GM21825 (cell line): ENCODE measurements around the gene CDK6.

Experiments
- ATAC-seq: cut with Tn5 transposase; IDR thresholded peaks from one replicate; pipeline ENCODE4 v1.9.1; 2021; ENCODE audit warnings: mild to moderate bottlenecking, moderate library complexity; ENCODE audit not compliant: unreplicated experiment

The CDK6 gene

DNA sequence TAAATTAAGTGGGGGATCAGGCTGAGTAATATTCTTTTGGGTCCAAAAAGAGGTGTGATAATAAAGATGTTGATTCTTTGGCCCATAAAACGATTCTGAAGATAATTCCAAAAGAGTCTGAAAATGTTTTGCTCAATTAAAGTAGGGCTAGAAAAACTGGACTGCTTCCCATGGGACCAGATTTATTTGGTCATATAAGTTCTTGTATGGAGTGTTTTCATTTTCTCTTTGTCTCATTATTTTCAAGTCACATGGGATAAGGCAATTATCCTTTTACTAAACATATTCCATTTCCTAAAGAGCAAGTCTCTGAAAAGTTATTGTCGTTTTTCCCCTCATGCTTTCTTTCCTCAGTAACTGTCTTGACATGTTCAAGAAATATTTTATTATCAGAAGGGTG, 41.5 kb downstream of the CDK6 start:
- no peak for ATAC-seq

DNA sequence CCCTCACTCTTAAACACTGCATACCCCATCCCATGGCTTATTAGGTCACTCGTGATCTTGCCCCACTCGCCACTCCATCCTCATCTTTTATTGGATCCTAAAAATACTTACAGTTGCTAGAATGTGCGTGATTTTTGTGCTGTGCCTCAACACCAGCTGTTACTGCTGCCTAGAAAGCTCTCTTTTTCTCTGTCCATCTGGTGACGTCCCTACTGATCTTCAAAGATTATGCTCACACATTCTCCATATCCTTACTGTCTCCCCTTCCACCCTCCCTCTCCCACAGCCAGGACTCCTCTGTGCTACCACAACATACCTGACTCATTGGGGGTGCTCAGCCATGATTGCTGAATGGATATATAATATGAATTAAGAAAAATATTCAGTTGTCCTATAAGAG, 42.0 kb downstream of the CDK6 start:
- ATAC-seq: no peak

DNA sequence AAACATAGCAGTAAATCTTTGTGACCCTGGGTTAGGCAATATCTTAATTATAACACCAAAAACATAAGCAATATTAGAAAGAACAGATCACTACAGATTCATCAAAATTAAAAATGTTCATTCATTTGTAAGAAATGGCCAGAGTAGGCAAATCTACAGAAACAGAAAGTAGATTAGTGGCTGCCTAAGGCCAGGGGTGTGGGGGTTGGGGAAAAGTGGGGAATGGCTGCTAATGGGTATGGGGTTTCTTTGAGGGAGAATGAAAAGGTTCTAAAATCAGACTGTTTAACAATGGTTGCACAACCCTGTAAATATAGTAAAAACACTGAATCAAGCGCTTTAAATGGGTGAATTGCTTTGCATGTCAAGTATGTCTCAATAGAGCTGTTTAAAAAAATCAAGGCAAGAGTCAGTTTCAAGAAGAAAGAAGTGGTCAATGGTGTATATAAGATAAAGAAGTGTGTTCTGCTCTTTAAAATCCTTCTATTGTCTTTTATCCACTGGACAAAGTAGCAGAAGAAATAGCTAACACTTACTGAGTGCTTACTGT, 42.6 kb downstream of the CDK6 start:
- no peak for ATAC-seq

DNA sequence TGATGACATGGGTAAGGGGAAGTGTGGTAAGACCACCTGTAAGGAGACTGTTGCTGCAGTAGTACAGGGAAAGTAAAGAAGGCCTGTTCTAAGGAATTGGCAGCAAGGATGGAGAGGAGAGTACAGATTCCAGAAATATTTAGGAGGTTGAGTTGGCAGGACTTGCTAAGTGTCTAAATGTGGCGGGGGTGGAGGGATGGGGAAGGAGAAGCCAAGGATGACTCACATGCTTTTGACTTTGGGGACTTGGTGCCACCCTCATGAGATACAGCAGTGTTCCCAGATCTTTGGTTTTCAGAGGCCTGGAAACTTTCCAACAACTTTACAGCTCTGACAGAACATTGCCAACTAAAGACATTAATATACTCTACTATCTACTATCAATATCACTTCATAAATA, 45.4 kb downstream of the CDK6 start:
- ATAC-seq: no peak

DNA sequence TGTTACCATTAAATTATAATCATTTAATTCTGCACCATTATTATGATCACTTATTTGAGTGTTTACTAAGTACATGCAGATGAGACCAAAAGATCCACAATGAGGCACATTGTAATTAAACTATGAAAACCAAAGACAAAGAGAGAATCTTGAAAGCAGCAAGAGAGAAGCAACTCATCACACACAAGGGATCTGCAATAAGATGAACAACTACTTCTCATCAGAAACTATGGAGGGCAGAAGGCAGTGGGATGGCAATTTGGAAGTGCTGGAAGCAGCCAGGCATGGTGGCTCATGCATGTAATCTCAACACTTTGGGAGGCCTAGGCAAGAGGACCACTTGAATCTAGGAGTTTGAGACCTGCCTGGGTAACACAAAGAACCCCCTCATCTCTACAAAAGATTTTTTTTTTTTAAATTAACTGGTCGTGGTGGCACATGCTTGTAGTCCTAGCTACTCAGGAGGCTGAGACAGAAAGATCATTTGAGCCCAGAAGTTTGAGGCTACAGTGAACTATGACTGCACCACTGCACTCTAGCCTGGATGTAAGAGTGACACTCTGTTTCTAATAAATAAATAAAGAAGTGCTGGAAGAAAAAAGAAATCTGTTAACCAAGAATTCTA, 47.7 kb downstream of the CDK6 start:
- no peak for ATAC-seq

DNA sequence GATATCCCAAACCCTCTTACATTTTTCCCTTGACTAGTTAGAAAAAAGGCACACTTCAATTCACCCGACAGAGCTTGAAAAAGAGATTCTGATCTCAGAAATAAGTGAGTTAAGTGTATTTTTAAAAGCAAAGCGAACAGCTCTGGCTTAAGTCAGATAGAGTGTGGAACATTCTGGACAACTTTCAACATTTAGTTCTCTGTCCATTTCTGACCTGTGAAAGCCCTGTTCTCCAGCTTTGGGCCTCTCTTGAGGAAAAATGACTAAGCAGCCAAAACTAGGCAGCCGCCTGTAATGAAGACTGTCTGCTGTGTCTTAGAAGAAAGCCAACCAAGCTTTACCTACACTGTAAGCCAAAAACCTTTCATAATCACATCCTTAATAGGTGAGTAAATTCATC, 50.5 kb downstream of the CDK6 start:
- no peak for ATAC-seq

DNA sequence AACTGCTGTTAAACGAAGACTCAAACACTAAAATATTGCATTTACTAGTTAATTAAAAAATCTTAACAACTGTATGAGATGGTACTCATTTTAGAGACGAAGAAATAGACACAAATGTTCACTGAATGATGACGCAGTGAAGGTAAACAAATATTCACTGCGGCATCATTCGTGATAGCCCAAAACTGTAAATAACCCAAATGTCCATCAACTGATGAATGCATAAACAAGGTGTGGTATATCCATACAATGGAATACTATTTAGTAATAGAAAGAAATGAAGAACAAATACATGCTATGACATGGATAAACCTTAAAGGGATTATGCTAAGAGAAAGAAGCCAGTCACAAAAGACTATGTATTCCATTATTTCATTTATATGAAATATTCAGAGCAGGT, 51.4 kb downstream of the CDK6 start:
- ATAC-seq: no peak

DNA sequence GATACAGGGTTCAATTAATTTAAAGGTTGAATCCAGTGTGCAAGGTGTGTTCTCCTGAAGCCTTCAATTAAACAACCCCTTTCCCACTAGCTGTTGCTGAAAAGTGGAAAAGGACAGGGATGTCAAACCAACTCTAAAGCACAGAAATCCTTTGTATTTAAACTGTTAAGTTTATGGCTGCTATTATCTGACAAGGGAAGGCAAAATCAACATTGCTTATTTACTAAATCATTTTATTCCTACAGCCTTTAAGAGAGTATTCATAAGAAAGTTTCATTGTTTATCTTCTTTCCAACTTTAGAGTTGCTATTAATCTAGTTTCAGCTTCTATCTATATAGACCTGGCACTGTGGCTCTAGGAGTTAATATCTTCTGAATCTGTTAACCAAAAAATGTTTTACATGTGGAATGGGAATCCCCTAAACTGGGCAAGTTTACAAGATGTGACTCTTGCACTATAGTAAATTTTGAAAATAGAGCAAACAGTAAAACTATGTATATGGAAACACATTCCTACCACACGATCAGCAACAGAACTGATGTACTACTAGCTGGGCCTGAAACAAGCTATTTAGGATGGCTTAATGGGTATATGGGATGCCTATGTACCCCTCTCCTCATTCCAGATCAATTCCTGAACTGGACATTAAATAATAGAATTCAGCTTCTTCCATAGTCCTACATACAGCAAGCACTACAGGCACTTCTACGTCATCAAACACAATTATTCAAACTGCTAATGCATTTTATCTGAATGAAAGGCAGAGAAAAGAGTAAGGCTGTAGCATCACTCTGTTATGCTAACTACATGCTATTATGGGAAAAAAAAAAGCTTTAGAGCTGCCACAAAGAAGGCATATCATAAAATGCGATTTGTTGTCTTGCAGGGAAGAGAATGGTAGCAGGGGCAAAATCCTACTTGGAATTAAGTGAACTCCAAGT, 52.8 kb downstream of the CDK6 start:
- ATAC-seq: no peak

DNA sequence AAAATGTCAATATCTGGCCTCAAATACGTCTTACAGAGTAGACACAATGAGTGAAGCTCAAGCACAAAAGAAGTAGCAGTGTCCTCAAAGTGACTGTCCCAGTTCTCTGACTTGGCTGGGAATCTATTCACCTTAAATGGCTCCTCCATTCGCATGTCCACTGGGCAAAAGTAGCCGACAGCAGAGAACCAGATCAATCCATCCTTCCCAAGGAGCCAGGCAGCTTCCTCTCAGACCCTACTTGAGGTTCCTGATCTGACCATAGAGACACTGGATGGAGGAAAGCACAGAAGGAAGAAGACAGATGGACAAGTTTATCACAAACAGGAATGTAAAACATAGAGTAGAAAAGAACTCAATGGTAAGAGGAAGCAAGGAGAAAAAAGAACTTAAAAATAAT, 53.5 kb downstream of the CDK6 start:
- ATAC-seq: no peak

DNA sequence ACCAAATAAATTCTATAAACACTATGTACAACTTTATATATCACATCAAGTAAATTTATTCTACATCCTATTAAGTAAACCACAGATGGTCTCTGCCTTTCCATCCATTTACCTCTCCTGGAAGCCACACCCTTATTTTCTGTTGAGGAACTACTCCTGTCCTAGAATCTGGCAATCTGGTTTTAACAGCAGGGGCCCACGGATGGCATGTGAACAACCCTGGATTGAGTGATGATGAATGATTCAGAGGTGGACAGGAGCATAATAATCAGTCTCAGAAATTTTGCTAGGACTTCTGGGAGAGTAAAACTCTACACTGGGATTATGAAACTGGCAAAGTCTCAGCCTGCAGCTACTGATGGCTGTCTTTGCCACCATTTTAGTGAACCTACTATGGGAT, 54.1 kb downstream of the CDK6 start:
- no peak for ATAC-seq

DNA sequence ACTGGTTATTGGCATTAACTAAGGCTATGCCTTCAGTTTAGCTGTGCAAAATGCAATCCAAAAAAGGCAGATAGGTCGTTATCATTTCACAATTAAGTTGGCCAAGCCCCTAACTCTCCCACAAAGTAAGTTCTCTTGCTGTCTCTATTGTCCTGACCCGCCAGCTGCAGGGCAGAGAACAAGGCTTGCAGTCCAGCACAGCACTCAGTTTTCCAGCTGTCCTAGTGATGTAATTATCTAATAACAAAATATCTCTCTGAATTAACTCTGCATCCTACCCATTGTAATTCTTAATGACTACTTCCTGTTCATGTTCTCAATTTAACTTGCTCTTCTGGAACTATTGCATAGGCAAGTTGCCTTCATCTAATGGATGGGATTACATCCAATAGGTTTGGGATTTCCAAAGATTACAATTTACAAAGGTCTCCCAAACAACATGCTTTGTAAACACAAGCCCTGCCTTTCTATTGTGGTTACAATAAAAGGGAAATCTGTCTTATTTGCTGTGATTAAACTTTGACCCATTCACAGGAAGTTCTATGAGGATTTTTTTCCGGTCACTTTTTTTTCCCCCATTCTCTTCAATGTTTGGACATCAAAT, 55.2 kb downstream of the CDK6 start:
- ATAC-seq: no peak

DNA sequence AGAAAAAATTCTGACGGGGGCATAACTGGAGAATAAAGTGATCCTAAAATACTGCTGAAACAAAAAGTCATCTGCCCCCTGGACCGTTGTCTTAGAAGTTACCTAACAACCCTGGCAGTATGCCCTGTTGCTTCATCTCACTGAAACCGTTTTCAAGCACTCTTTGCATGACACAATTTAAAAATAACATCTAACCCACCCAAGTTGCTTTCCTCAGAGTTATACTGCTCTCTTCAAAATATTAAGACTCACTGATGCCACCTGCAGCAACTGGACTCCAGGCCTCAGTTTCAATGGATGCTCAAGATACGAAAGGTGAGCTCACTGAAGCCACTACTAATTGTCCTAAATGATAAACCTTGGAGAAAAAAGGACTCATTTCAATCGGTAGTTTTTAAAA, 57.4 kb downstream of the CDK6 start:
- no peak for ATAC-seq

DNA sequence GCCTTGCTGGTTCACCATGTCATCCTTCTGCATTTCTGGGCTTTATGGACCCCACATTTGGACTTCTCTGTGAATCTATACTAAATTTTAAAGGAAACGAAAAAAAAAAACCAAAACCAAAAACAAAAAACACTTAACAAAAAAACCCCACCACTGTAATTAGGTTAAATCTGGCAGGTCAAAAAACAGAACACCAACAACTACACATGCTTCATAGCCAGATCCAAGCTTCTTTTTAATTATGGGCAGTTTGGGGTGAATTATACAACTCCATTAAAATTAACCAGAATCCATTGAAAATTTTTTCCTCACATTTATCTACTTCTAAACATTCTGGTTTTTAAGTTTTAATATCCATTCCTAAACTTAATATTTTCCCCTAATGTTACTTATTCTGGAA, 58.4 kb downstream of the CDK6 start:
- ATAC-seq: no peak

DNA sequence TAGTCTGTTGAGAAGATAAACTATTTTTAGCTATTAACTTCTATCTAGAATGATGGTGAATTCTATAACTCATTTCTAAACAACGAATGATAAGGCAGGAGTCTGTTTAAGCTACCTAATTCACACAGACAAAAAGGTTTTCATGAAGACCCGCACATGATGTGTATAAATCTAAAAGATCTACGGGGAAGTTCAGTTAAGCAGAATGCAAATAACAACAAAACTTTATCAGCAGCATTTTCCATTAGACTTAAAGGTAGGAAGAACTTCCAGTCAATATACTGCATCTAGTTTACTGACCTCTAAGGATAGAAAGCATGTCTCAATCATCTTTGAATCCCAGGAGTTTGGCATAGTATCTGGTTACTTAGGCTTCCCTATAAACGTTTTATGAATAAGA, 62.6 kb downstream of the CDK6 start:
- ATAC-seq: no peak

DNA sequence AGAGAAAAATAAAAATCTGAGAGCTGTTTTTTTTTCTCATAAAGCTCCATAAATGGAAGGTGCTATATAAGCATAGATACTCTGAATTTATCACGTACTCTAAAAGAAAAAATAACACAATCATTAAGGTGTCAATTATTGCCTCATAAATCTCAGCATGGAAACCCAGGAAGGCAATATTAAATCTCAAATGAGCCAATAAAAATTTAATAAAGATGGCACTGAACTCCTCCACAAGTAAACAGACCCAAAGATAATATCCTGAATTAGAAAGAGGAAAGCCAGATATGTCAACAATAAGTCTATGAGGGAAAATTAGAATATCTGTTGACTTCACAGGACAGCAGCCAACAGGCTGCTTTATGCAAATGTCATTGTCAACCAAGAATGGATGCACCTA, 66.5 kb downstream of the CDK6 start:
- ATAC-seq: no peak

DNA sequence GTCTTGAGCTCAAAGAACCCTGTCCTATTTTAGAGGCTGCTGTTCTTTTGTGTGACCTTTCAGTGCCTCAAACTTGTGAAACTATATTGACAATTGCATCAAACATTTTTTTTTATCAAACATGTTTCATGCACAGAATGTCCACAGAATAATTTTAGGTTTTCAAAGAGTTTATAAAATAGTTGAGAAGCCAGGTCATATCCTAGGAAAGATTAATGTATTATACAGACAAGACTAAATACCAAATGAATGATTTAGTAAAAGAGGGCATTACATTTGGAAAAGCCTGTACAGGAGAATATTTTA, 67.0 kb downstream of the CDK6 start:
- ATAC-seq: peak; percentile 26

DNA sequence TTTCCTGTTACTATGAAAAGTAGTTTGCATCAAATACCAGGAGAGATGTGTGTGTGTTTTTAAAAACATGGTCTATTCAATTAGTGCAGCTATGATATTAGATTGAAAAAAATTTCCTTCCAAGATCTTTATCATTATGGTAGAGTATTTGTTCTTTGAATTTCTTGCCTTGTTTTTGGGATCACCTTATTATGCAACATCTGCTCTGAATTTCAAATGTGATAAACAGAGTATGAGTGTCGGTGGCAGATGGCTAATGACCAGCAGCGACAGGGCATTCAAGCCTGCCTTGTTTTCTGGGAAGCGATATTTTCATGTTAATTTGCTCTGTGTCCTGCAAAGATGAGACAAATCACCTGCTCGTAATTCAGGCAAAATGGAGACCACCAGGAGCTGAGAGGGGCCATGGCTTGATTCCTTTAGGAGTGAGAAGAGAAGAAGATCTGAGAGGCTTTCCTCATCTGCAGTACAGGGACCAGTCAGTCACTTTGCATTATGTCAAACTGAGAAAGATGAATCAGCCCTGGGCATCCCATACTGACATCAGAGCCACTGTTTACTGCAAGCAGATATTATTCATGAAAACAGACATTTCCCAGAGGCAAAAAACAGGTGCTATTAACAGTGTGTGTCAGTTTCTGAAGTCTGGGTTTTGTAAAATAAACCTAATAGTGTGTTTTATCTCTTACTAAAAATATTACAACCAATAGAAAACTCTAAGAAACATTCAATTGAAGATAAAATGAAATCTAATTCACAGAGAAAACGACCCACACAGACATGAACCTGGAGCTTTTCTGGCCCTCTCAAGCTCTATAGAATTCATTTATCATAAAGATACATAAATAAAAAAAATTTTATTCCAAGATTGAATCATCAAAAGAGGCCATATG, 67.6 kb downstream of the CDK6 start:
- ATAC-seq: peak; percentile 89

DNA sequence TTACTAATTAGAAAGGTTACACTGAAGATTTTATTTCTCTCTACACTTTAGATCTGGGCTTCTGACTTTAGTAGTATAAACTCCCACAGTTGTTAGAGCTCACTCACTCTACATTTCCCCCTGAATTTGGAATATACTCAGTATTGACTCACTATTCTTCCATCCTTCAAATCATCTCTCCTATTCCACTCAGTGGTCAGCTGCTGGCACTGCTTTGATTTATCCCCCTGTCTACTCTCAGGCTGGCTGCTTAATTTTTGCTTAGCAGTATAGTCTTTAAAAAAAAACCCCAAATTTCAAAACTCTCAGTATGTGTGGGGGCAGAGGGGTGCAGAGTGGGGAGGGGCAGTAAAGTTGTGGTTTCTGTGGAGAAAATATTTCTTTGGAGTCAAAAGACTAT, 68.9 kb downstream of the CDK6 start:
- ATAC-seq: no peak

DNA sequence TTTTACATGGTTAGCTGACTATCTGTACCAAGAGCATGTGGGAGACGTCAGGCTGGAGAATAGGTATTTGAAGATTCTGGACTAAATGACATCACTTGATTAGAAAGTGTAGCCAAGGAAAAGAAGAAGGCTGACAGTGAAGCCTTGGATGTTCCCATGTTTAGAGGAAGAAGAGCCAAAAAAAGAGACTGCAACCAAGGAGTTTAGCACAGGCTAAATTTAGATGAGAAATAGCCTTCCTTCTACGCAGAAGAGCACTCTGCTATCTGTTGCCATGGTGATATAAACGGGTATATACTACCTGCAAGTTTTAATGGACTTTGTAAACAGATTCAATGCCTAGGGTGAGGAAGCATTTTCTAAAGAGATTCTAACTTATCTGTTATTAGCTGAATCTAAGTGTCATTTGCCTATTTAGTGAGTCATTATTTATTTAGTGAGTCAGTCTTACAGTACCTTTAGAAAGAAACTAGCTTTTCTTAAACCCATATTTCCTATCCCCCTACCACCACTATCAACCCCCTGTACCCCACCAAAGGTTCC, 69.8 kb downstream of the CDK6 start:
- no peak for ATAC-seq

DNA sequence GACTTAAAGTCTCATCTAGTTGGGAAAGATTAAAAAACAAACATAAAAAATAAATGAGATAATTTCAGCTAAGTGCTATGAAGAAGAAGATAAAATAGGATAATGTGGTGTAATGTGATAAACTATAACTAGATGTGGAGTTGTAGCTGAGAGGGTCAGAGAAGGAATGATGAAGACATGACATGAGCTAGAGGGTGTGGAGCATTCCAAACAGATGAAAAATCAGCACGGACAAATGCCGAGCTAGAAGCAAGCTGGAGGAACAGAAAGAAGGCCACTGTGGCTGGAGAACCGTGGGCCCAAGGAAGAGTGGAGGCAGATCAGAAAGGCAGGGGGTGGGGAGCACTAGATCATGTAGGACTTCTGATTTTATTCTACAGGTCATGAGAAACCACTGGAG, 70.6 kb downstream of the CDK6 start:
- ATAC-seq: no peak
